GM12892 (cell line): Measurements from ENCODE around the gene TULP4.

Source experiments
- POLR2A ChIP-seq: IDR thresholded peaks from 2 replicates; pipeline ENCODE4 v1.6.1; 2011; ENCODE audit warnings: low read depth, low read length, control low read depth
- TAF1 ChIP-seq: IDR thresholded peaks from 2 replicates; pipeline ENCODE4 v1.6.1; 2011; ENCODE audit warnings: low read depth, mild to moderate bottlenecking, control low read depth, low read length, borderline replicate concordance

- TF ChIP-seq POLR2A (no peak), TAF1 (no peak)
Measured at GRCh38 chr6:158269657-158270056, 42.6 kb upstream of the TULP4 start.
